Hindlimb muscle (tissue), 1 donor: ENCODE measurements around the gene ZSCAN5C. TPM values are rescaled to one million over a fixed set of nuclear protein-coding genes. Genes with fewer than 3 reads are reported as not detected.
"Not testable (repeated sequence)": the region's sequence is repeated elsewhere in the genome, so short reads cannot be mapped to it uniquely, and the experiment has no call there.

Experiments
- DNase-seq: peaks from one replicate; pipeline ENCODE4 v3.0.0-alpha.2; 2013
- polyA plus RNA-seq: library from polyadenylated mRNA; unstranded; fragments of 120-200 nt; gene quantifications from one replicate; pipeline ENCODE4 v1.2.1, GENCODE V29; 2013; ENCODE audit not compliant: insufficient read length

Gene ZSCAN5C
- polyA plus RNA-seq, 1 donor = not detected

GRCh38 chr19:56193981-56194640 is 8.0 kb upstream of the ZSCAN5C start:
- no peak for DNase-seq

GRCh38 chr19:56197646-56198045 is 4.4 kb upstream of the ZSCAN5C start, which contains the start of gene ZSCAN5B:
Gene ZSCAN5B (minus strand): TSS chr19:56197783. CDS start chr19:56193052, 4,731 bp downstream.
- not testable (repeated sequence) for DNase-seq

- no peak for DNase-seq
Measured at GRCh38 chr19:56199687-56200086, 2.4 kb upstream of the ZSCAN5C start.

- not testable (repeated sequence) for DNase-seq
Measured at GRCh38 chr19:56207581-56207980, 5.5 kb downstream of the ZSCAN5C start.

GRCh38 chr19:56209091-56209490 is 7.0 kb downstream of the ZSCAN5C start:
- DNase-seq = no peak

- not testable (repeated sequence) for DNase-seq
Measured at GRCh38 chr19:56210036-56210435, 8.0 kb downstream of the ZSCAN5C start.

GRCh38 chr19:56211718-56212117 is 9.6 kb downstream of the ZSCAN5C start:
- no peak for DNase-seq

GRCh38 chr19:56217039-56217949 is 15.2 kb downstream of the ZSCAN5C start:
- peak; percentile 8 for DNase-seq

GRCh38 chr19:56218961-56219360 is 16.9 kb downstream of the ZSCAN5C start:
- DNase-seq = no peak

GRCh38 chr19:56221442-56221841 is 19.4 kb downstream of the ZSCAN5C start:
- DNase-seq = not testable (repeated sequence)

GRCh38 chr19:56221851-56222250 is 19.8 kb downstream of the ZSCAN5C start:
- DNase-seq = no peak

- no peak for DNase-seq
Measured at GRCh38 chr19:56222901-56223300, 20.8 kb downstream of the ZSCAN5C start.

GRCh38 chr19:56223481-56223880 is 21.4 kb downstream of the ZSCAN5C start:
- no peak for DNase-seq

- no peak for DNase-seq
Measured at GRCh38 chr19:56245121-56245740, 43.2 kb downstream of the ZSCAN5C start.

- not testable (repeated sequence) for DNase-seq
Measured at GRCh38 chr19:56245764-56246163, 43.7 kb downstream of the ZSCAN5C start.

- not testable (repeated sequence) for DNase-seq
Measured at GRCh38 chr19:56248736-56249338, 46.8 kb downstream of the ZSCAN5C start.

- peak; percentile 34 for DNase-seq
Measured at GRCh38 chr19:56252699-56253422, 50.8 kb downstream of the ZSCAN5C start.

GRCh38 chr19:56253737-56254136 is 51.7 kb downstream of the ZSCAN5C start:
- DNase-seq = peak; percentile 36

- no peak for DNase-seq
Measured at GRCh38 chr19:56258272-56258671, 56.2 kb downstream of the ZSCAN5C start.
